ENCODE data around the gene IL19.
"Not testable (repeated sequence)": the region's sequence is repeated elsewhere in the genome, so short reads cannot be mapped to it uniquely, and the experiment has no call there.

IL19 gene

GRCh38 chr1:206778031-206778430, 7.5 kb downstream of the IL19 start:
- Histone ChIP-seq H3K4me1 (ENCODE audit: control insufficient read depth, insufficient read depth, low read length) (no peaks in the 10 kb centered on the region), H3K4me3 (ENCODE audit: low read depth, low read length) (no peak overlapping the region), H3K36me3 (ENCODE audit: control insufficient read depth, insufficient read depth, low read length) (no peaks in the 10 kb centered on the region), H3K9me3 (ENCODE audit: control insufficient read depth, insufficient read depth, low read length) (no peaks in the 10 kb centered on the region), H3K27me3 (ENCODE audit: control insufficient read depth, insufficient read depth, low read length) (no peaks in the 10 kb centered on the region), H3K27ac (ENCODE audit: low read depth, low read length) (no peak overlapping the region), H3K9ac (ENCODE audit: low read depth, low read length) (no peak overlapping the region)

- not testable (repeated sequence) for H3K27me3 ChIP-seq (ENCODE audit: control insufficient read depth, insufficient read depth, low read length); H3K9me3 ChIP-seq (ENCODE audit: control insufficient read depth, insufficient read depth, low read length); H3K9ac ChIP-seq (ENCODE audit: low read depth, low read length); H3K36me3 ChIP-seq (ENCODE audit: control insufficient read depth, insufficient read depth, low read length); H3K4me1 ChIP-seq (ENCODE audit: control insufficient read depth, insufficient read depth, low read length); H3K4me3 ChIP-seq (ENCODE audit: low read depth, low read length); H3K27ac ChIP-seq (ENCODE audit: low read depth, low read length)
Observed at GRCh38 chr1:206778911-206779310, 8.3 kb downstream of the IL19 start.

- Histone ChIP-seq H3K9me3 (ENCODE audit: control insufficient read depth, insufficient read depth, low read length) (no peaks in the 10 kb centered on the region), H3K4me1 (ENCODE audit: control insufficient read depth, insufficient read depth, low read length) (no peaks in the 10 kb centered on the region), H3K27ac (ENCODE audit: low read depth, low read length) (no peak overlapping the region), H3K27me3 (ENCODE audit: control insufficient read depth, insufficient read depth, low read length) (no peaks in the 10 kb centered on the region), H3K36me3 (ENCODE audit: control insufficient read depth, insufficient read depth, low read length) (no peaks in the 10 kb centered on the region), H3K9ac (ENCODE audit: low read depth, low read length) (no peak overlapping the region), H3K4me3 (ENCODE audit: low read depth, low read length) (no peak overlapping the region)
Observed at GRCh38 chr1:206779638-206780037, 9.1 kb downstream of the IL19 start.

GRCh38 chr1:206782448-206782847, 11.9 kb downstream of the IL19 start:
- Histone ChIP-seq H3K36me3 (ENCODE audit: control insufficient read depth, insufficient read depth, low read length) (no peaks in the 10 kb centered on the region), H3K9ac (ENCODE audit: low read depth, low read length) (no peak overlapping the region), H3K27ac (ENCODE audit: low read depth, low read length) (no peak overlapping the region), H3K27me3 (ENCODE audit: control insufficient read depth, insufficient read depth, low read length) (no peaks in the 10 kb centered on the region), H3K9me3 (ENCODE audit: control insufficient read depth, insufficient read depth, low read length) (no peaks in the 10 kb centered on the region), H3K4me3 (ENCODE audit: low read depth, low read length) (no peak overlapping the region), H3K4me1 (ENCODE audit: control insufficient read depth, insufficient read depth, low read length) (no peaks in the 10 kb centered on the region)

GRCh38 chr1:206783506-206783905, 12.9 kb downstream of the IL19 start:
- Histone ChIP-seq H3K9me3 (ENCODE audit: control insufficient read depth, insufficient read depth, low read length) (no peaks in the 10 kb centered on the region), H3K4me3 (ENCODE audit: low read depth, low read length) (no peak overlapping the region), H3K4me1 (ENCODE audit: control insufficient read depth, insufficient read depth, low read length) (no peaks in the 10 kb centered on the region), H3K27me3 (ENCODE audit: control insufficient read depth, insufficient read depth, low read length) (no peaks in the 10 kb centered on the region), H3K27ac (ENCODE audit: low read depth, low read length) (no peak overlapping the region), H3K36me3 (ENCODE audit: control insufficient read depth, insufficient read depth, low read length) (no peaks in the 10 kb centered on the region), H3K9ac (ENCODE audit: low read depth, low read length) (no peak overlapping the region)

GRCh38 chr1:206784471-206784903, 13.9 kb downstream of the IL19 start:
- H3K9me3 ChIP-seq (ENCODE audit: control insufficient read depth, insufficient read depth, low read length): no peaks in the 10 kb centered on the region
- no peaks in the 10 kb centered on the region for H3K4me1 ChIP-seq (ENCODE audit: control insufficient read depth, insufficient read depth, low read length)
- H3K9ac ChIP-seq (ENCODE audit: low read depth, low read length): no peak overlapping the region
- H3K27ac ChIP-seq (ENCODE audit: low read depth, low read length): no peak overlapping the region
- no peaks in the 10 kb centered on the region for H3K27me3 ChIP-seq (ENCODE audit: control insufficient read depth, insufficient read depth, low read length)
- no peaks in the 10 kb centered on the region for H3K36me3 ChIP-seq (ENCODE audit: control insufficient read depth, insufficient read depth, low read length)
- no peak overlapping the region for H3K4me3 ChIP-seq (ENCODE audit: low read depth, low read length)

GRCh38 chr1:206785182-206785765, 14.7 kb downstream of the IL19 start:
- Histone ChIP-seq H3K9ac (ENCODE audit: low read depth, low read length) (no peak overlapping the region), H3K9me3 (ENCODE audit: control insufficient read depth, insufficient read depth, low read length) (no peaks in the 10 kb centered on the region), H3K27ac (ENCODE audit: low read depth, low read length) (no peak overlapping the region), H3K27me3 (ENCODE audit: control insufficient read depth, insufficient read depth, low read length) (no peaks in the 10 kb centered on the region), H3K4me1 (ENCODE audit: control insufficient read depth, insufficient read depth, low read length) (no peaks in the 10 kb centered on the region), H3K36me3 (ENCODE audit: control insufficient read depth, insufficient read depth, low read length) (no peaks in the 10 kb centered on the region), H3K4me3 (ENCODE audit: low read depth, low read length) (no peak overlapping the region)

GRCh38 chr1:206786212-206786886, 15.8 kb downstream of the IL19 start:
- H3K9me3 ChIP-seq (ENCODE audit: control insufficient read depth, insufficient read depth, low read length): no peaks in the 10 kb centered on the region
- no peaks in the 10 kb centered on the region for H3K36me3 ChIP-seq (ENCODE audit: control insufficient read depth, insufficient read depth, low read length)
- no peaks in the 10 kb centered on the region for H3K4me1 ChIP-seq (ENCODE audit: control insufficient read depth, insufficient read depth, low read length)
- no peak overlapping the region for H3K9ac ChIP-seq (ENCODE audit: low read depth, low read length)
- H3K4me3 ChIP-seq (ENCODE audit: low read depth, low read length): no peak overlapping the region
- H3K27ac ChIP-seq (ENCODE audit: low read depth, low read length): no peak overlapping the region
- H3K27me3 ChIP-seq (ENCODE audit: control insufficient read depth, insufficient read depth, low read length): no peaks in the 10 kb centered on the region

- H3K9ac ChIP-seq (ENCODE audit: low read depth, low read length): no peak overlapping the region
- H3K4me3 ChIP-seq (ENCODE audit: low read depth, low read length): no peak overlapping the region
- H3K27me3 ChIP-seq (ENCODE audit: control insufficient read depth, insufficient read depth, low read length): no peaks in the 10 kb centered on the region
- no peaks in the 10 kb centered on the region for H3K36me3 ChIP-seq (ENCODE audit: control insufficient read depth, insufficient read depth, low read length)
- H3K4me1 ChIP-seq (ENCODE audit: control insufficient read depth, insufficient read depth, low read length): no peaks in the 10 kb centered on the region
- no peak overlapping the region for H3K27ac ChIP-seq (ENCODE audit: low read depth, low read length)
- no peaks in the 10 kb centered on the region for H3K9me3 ChIP-seq (ENCODE audit: control insufficient read depth, insufficient read depth, low read length)
Observed at GRCh38 chr1:206787891-206788290, 17.3 kb downstream of the IL19 start.

GRCh38 chr1:206788487-206789050, 18.0 kb downstream of the IL19 start:
- no peaks in the 10 kb centered on the region for H3K27me3 ChIP-seq (ENCODE audit: control insufficient read depth, insufficient read depth, low read length)
- H3K4me3 ChIP-seq (ENCODE audit: low read depth, low read length): no peak overlapping the region
- H3K9ac ChIP-seq (ENCODE audit: low read depth, low read length): no peak overlapping the region
- H3K4me1 ChIP-seq (ENCODE audit: control insufficient read depth, insufficient read depth, low read length): no peaks in the 10 kb centered on the region
- H3K36me3 ChIP-seq (ENCODE audit: control insufficient read depth, insufficient read depth, low read length): no peaks in the 10 kb centered on the region
- H3K27ac ChIP-seq (ENCODE audit: low read depth, low read length): no peak overlapping the region
- H3K9me3 ChIP-seq (ENCODE audit: control insufficient read depth, insufficient read depth, low read length): no peaks in the 10 kb centered on the region

- Histone ChIP-seq H3K4me1 (ENCODE audit: control insufficient read depth, insufficient read depth, low read length) (no peaks in the 10 kb centered on the region), H3K9ac (ENCODE audit: low read depth, low read length) (no peak overlapping the region), H3K9me3 (ENCODE audit: control insufficient read depth, insufficient read depth, low read length) (no peaks in the 10 kb centered on the region), H3K36me3 (ENCODE audit: control insufficient read depth, insufficient read depth, low read length) (no peaks in the 10 kb centered on the region), H3K27me3 (ENCODE audit: control insufficient read depth, insufficient read depth, low read length) (no peaks in the 10 kb centered on the region), H3K27ac (ENCODE audit: low read depth, low read length) (no peak overlapping the region), H3K4me3 (ENCODE audit: low read depth, low read length) (no peak overlapping the region)
Observed at GRCh38 chr1:206790502-206791250, 20.1 kb downstream of the IL19 start.

All from HUES48 (cell line).